Spleen (tissue), 11 donors: ENCODE measurements around the gene TDO2. TPM values are rescaled to one million over a fixed set of nuclear protein-coding genes. Genes with fewer than 3 reads are reported as not detected.

Experiments
- DNase-seq: peaks from one replicate; pipeline ENCODE4 v3.0.0-alpha.2; 2020
- H3K27ac ChIP-seq, 8 donors: fragments of 200-600 bp; sonication (generic) in 7 of 8; 1 replicate in 4 of 8; 2 replicates in 4 of 8; pipeline versions ENCODE4 v1.5.0 to v1.8.0; 2016 to 2021; ENCODE audit warnings: inconsistent platforms in 4 of 8, mild to moderate bottlenecking in 4 of 8, moderate library complexity in 1 of 8
- H3K27me3 ChIP-seq, 7 donors: fragments of 200-600 bp; sonication (generic) in 6 of 7; replicated peaks in 1 of 7; 1 replicate in 4 of 7; 2 replicates in 3 of 7; pipeline versions ENCODE4 v1.5.0 to v1.8.0; 2016 to 2021; ENCODE audit warnings: inconsistent platforms in 3 of 7, mild to moderate bottlenecking in 1 of 7
- H3K36me3 ChIP-seq, 6 donors: fragments of 200-600 bp; sonication (generic) in 5 of 6; 1 replicate in 4 of 6; 2 replicates in 2 of 6; pipeline versions ENCODE4 v1.5.0 to v1.8.0; 2016 to 2021; ENCODE audit warnings: inconsistent platforms in 2 of 6
- H3K4me1 ChIP-seq, 6 donors: fragments of 200-600 bp; sonication (generic) in 5 of 6; 1 replicate in 3 of 6; 2 replicates in 3 of 6; pipeline versions ENCODE4 v1.5.0 to v1.8.0; 2016 to 2021; ENCODE audit warnings: inconsistent platforms in 3 of 6
- H3K4me3 ChIP-seq, 8 donors: fragments of 200-600 bp; sonication (generic) in 7 of 8; 1 replicate in 4 of 8; 2 replicates in 4 of 8; pipeline versions ENCODE4 v1.5.0 to v1.8.0; 2016 to 2021; ENCODE audit warnings: inconsistent platforms in 4 of 8, mild to moderate bottlenecking in 4 of 8, moderate library complexity in 2 of 8
- H3K9me3 ChIP-seq, 8 donors: fragments of 200-600 bp; sonication (generic) in 7 of 8; 1 replicate in 4 of 8; 2 replicates in 4 of 8; pipeline versions ENCODE4 v1.5.0 to v1.8.0; 2016 to 2021; ENCODE audit warnings: inconsistent platforms in 4 of 8
- POLR2A ChIP-seq, 3 donors: fragments of 450-650 bp; IDR thresholded peaks; one replicate each; pipeline ENCODE4 v1.5.1; 2017; ENCODE audit warnings: antibody characterized with exemption in 3 of 3, mild to moderate bottlenecking in 1 of 3
- POLR2AphosphoS5 ChIP-seq, 3 donors: sonication (generic); formaldehyde crosslinking; IDR thresholded peaks; one replicate each; pipeline ENCODE4 v1.5.1; 2017; ENCODE audit warnings: antibody characterized with exemption in 3 of 3
- WGBS, 5 donors: extraction: QIAGEN DNeasy Blood & Tissue Kit in 3 of 5; methylation state at CpG; one replicate each; pipeline versions ENCODE4 v1.1.5 to v1.1.7; 2013 to 2018; 5-methylcytosine and 5-hydroxymethylcytosine counted together
- intact Hi-C: fragments of 100-400 bp; cut with DNase I; formaldehyde crosslinking; loops from one replicate; pipeline ENCODE4 v1.15.0; 2023; ENCODE audit warnings: low total_unique reads
- polyA plus RNA-seq, 3 donors: library from polyadenylated mRNA; stranded (reverse); fragments of 200-250 nt; gene quantifications; one replicate each; pipeline ENCODE4 v1.2.1, GENCODE V29; 2013
- total RNA-seq, 7 donors: library from RNA; depleted of rRNA in 3 of 7; stranded (reverse); fragments of >200 nt in 3 of 7; fragmentation: NEBNext Ultra II Directional in 4 of 7; extraction: Animal tissue kit (Norgen Biotek cat#: 25700) in 4 of 7; gene quantifications; one replicate each; pipeline versions ENCODE4 v1.1.0 to v1.2.1, GENCODE V29; 2016 to 2021
- TF ChIP-seq, protein P1 (sequence below), 11 experiments: fragments of 200-600 bp in 7 of 11; fragments of 450-650 bp in 4 of 11; sonication (generic) in 4 of 11; IDR thresholded peaks in 8 of 11; conservative IDR thresholded peaks in 3 of 11; 1 replicate in 7 of 11; 2 replicates in 4 of 11; pipeline versions ENCODE4 v1.4.0 to v1.8.0; 2016 to 2021; ENCODE audit warnings: antibody characterized with exemption in 11 of 11, inconsistent platforms in 4 of 11, mild to moderate bottlenecking in 1 of 11
- donor health status: healthy with polysubstance abuse.
- donor health status: DM: no; HTN: no; CAD: no; lungs with moderate emphysema.
- donor health status: DM: no; HTN: no; CAD: no.
- donor health status: Bipolar disorder and iron deficiency.
- donor health status: healthy.
- donor health status: DM: no; HTN: no; CAD: no.
- donor health status: DM: yes; HTN: yes; CAD: no.

TDO2 gene
- total and polyA plus RNA-seq, 10 donors, result 0.37 to 3.6 (median 1.8) TPM

DNA sequence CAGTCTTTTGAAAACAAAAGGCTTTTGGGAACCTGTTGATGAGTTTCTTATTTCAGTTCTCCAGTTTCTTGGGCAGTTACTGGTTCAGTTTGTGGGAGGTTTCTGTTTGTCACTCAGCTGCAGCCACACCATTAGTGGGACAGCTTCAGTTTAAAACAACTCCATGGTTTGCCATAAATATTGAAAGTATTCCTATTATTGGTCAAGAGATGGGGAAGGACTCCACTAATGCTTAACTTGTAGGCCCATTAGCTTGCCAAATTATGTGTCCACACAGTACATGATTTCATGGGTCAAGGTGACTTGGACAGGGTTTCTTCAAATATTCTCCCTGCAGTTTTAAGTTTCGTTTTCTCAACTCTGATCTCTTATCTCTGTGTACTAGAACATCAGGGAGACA is 21.9 kb upstream of the TDO2 start:
- intact Hi-C loops, result no loop called here
- WGBS, 5 donors, result 44 to 72% (median 56%) methylated on average over 1 of the region's 1 CpG
- TF ChIP-seq POLR2A (IDR thresholded peaks at IDR 0.05), result no peak
- TF ChIP-seq POLR2AphosphoS5 (IDR thresholded peaks at IDR 0.05), result no peak
- TF ChIP-seq, protein P1, sequence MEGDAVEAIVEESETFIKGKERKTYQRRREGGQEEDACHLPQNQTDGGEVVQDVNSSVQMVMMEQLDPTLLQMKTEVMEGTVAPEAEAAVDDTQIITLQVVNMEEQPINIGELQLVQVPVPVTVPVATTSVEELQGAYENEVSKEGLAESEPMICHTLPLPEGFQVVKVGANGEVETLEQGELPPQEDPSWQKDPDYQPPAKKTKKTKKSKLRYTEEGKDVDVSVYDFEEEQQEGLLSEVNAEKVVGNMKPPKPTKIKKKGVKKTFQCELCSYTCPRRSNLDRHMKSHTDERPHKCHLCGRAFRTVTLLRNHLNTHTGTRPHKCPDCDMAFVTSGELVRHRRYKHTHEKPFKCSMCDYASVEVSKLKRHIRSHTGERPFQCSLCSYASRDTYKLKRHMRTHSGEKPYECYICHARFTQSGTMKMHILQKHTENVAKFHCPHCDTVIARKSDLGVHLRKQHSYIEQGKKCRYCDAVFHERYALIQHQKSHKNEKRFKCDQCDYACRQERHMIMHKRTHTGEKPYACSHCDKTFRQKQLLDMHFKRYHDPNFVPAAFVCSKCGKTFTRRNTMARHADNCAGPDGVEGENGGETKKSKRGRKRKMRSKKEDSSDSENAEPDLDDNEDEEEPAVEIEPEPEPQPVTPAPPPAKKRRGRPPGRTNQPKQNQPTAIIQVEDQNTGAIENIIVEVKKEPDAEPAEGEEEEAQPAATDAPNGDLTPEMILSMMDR (IDR thresholded peaks at IDR 0.05 in 8 of 11, conservative IDR thresholded peaks at IDR 0.05 in 3 of 11), result no peak
- no peaks in the 10 kb centered on the region for H3K27me3 ChIP-seq
- no peak for DNase-seq
- H3K27ac ChIP-seq, result no peak overlapping the region
- no peaks in the 10 kb centered on the region for H3K4me1 ChIP-seq
- no peaks in the 10 kb centered on the region for H3K36me3 ChIP-seq
- H3K9me3 ChIP-seq, result peaks cover 0 to 8% (median under 1%) of the 10 kb centered on the region in 8 donors
- H3K4me3 ChIP-seq, result no peak overlapping the region

DNA sequence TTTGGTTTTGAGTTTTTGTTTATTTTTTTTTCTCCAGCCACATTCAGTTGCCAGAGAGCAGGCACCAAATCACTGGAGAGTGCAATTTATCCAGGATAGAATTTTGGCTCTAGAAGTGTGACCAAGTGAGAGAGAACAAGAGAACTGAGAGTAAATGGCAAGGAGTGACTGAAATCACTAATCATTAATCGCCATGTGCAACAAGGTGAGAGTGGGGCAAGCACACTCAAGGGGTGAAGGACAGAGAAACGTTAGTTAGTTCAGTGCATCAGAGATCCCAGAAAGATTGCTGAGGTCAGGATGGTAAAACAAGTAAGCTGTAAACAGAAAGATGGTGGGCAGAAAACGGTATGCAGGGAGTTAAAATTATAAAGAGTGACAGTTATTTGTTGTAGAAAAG is 19.6 kb upstream of the TDO2 start:
- Histone ChIP-seq H3K9me3 (no peaks in the 10 kb centered on the region), H3K36me3 (no peaks in the 10 kb centered on the region), H3K27me3 (no peaks in the 10 kb centered on the region), H3K4me1 (peaks cover 0 to under 1% (median 0%) of the 10 kb centered on the region in 6 donors), H3K27ac (no peak overlapping the region), H3K4me3 (no peak overlapping the region)
- WGBS, 5 donors, result 73 to 87% (median 76%) methylated on average over 3 of the region's 3 CpGs
- TF ChIP-seq POLR2A (IDR thresholded peaks at IDR 0.05) (no peak), POLR2AphosphoS5 (IDR thresholded peaks at IDR 0.05) (no peak)
- TF ChIP-seq, protein P1 (IDR thresholded peaks at IDR 0.05 in 8 of 11, conservative IDR thresholded peaks at IDR 0.05 in 3 of 11), result no peak
- DNase-seq, result no peak
- intact Hi-C loops, result no loop called here

DNA sequence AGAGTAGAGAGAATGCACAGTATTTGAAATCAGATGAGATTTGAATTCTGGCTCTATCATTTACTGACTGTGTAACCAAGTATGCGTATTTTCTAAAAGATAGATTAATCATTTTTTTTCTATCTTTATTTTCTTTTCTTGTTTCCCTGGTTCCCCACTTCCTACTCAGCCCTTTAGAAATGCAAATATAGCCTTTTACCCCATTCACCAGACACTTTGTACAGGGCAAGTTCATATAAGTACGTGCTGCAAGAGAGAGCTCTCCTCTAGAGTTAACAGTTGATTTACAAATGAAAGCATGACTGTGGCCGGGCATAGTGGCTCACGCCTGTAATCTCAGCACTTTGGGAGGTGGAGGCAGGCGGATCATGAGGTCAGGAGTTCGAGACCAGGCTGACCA is 17.8 kb upstream of the TDO2 start:
- WGBS, 5 donors, result 62 to 70% (median 67%) methylated on average over 6 of the region's 6 CpGs
- intact Hi-C loops, result no loop called here
- Histone ChIP-seq H3K27me3 (no peaks in the 10 kb centered on the region), H3K27ac (no peak overlapping the region), H3K4me3 (no peak overlapping the region), H3K9me3 (peaks cover 0 to 2% (median 0%) of the 10 kb centered on the region in 8 donors), H3K4me1 (peaks cover 0 to 7% (median 0%) of the 10 kb centered on the region in 6 donors), H3K36me3 (no peaks in the 10 kb centered on the region)
- TF ChIP-seq, protein P1 (IDR thresholded peaks at IDR 0.05 in 8 of 11, conservative IDR thresholded peaks at IDR 0.05 in 3 of 11), result no peak
- TF ChIP-seq POLR2AphosphoS5 (IDR thresholded peaks at IDR 0.05), result no peak
- TF ChIP-seq POLR2A (IDR thresholded peaks at IDR 0.05), result no peak
- no peak for DNase-seq

DNA sequence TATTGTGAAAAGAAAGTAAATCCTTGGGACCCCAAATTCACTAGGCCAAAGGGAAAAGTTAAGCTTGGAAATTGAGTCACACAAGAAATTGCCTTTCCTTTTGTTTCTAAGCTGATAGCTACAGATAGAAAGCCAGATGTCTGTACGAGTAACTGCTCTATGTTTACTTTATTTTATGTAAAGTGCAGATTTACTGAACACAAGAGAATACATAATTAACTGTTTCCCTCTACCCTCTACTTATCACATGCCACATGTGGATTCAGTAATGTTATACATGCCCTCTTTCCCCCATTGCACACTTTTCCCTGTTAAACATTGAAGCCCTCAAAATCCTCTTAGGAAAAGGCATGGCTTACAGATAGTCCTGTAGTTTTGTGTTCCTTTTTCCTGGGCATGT is 16.5 kb upstream of the TDO2 start:
- WGBS, 5 donors, result 81 to 97% (median 87%) methylated on average over 1 of the region's 1 CpG
- no peak for DNase-seq

More for the DNA sequence above, 16.5 kb upstream of the TDO2 start:
- Histone ChIP-seq H3K27ac (no peak overlapping the region), H3K36me3 (no peaks in the 10 kb centered on the region), H3K9me3 (peaks cover 0 to 9% (median 0%) of the 10 kb centered on the region in 8 donors), H3K4me1 (peaks cover 0 to 7% (median 0%) of the 10 kb centered on the region in 6 donors), H3K27me3 (no peaks in the 10 kb centered on the region), H3K4me3 (no peak overlapping the region)
- TF ChIP-seq, protein P1 (IDR thresholded peaks at IDR 0.05 in 8 of 11, conservative IDR thresholded peaks at IDR 0.05 in 3 of 11), result no peak
- TF ChIP-seq POLR2A (IDR thresholded peaks at IDR 0.05), result no peak
- no peak for TF ChIP-seq POLR2AphosphoS5 (IDR thresholded peaks at IDR 0.05)
- intact Hi-C loops, result no loop called here
